CD4-positive, alpha-beta memory T cell (primary cell): ENCODE data around the gene GPR156. TPM values are rescaled to one million over a fixed set of nuclear protein-coding genes. Genes with fewer than 3 reads are reported as not detected.

Experiments
- CTCF ChIA-PET: fragments of 350-600 bp; sonication (Branson Sonifier 250); formaldehyde crosslinking; loops from one replicate; lab custom pipeline; 2021; ENCODE audit warnings: inconsistent platforms; ENCODE audit not compliant: partially characterized antibody; lab: Charles Lee
- POLR2A ChIA-PET: fragments of 350-600 bp; sonication (Branson Sonifier 250); formaldehyde crosslinking; loops from one replicate; lab custom pipeline; 2021; ENCODE audit not compliant: partially characterized antibody; lab: Charles Lee
- DNase-seq, 5 donors: peaks; one replicate each; pipeline versions ENCODE4 v3.0.0 to v3.0.0-alpha.2; 2020 to 2022; ENCODE audit warnings: mixed read lengths in 1 of 5
- H3K27ac ChIP-seq: one replicate; pipeline ENCODE4 v1.7.0; 2013; ENCODE audit warnings: low read depth, low read length
- H3K27me3 ChIP-seq: 2 replicates; pipeline ENCODE4 v1.7.0; 2013; ENCODE audit warnings: mild to moderate bottlenecking, low read length, moderate library complexity; ENCODE audit not compliant: insufficient read depth
- H3K36me3 ChIP-seq: 2 replicates; pipeline ENCODE4 v1.7.0; 2013; ENCODE audit warnings: mild to moderate bottlenecking, low read length, moderate library complexity; ENCODE audit not compliant: insufficient read depth
- H3K4me1 ChIP-seq: 2 replicates; pipeline ENCODE4 v1.7.0; 2013; ENCODE audit warnings: mild to moderate bottlenecking, low read length, moderate library complexity; ENCODE audit not compliant: insufficient read depth
- H3K4me3 ChIP-seq, 2 donors: one replicate each; pipeline ENCODE4 v1.7.0; 2013; ENCODE audit warnings: low read length in 2 of 2, mild to moderate bottlenecking in 1 of 2
- H3K9me3 ChIP-seq, 2 donors: one replicate each; pipeline ENCODE4 v1.7.0; 2013; ENCODE audit warnings: low read length in 2 of 2, control low read depth in 1 of 2; ENCODE audit not compliant: control insufficient read depth in 1 of 2
- H3K27ac Mint-ChIP-seq, 7 donors: one replicate each; pipeline ENCODE4 v1.8.0; 2020 to 2021; ENCODE audit warnings: mixed read lengths in 7 of 7, mild to moderate bottlenecking in 6 of 7, inconsistent platforms in 3 of 7, moderate library complexity in 3 of 7
- H3K27me3 Mint-ChIP-seq, 2 donors: one replicate each; pipeline ENCODE4 v1.8.0; 2020 to 2021; ENCODE audit warnings: mixed read lengths in 2 of 2
- H3K36me3 Mint-ChIP-seq, 2 donors: one replicate each; pipeline ENCODE4 v1.8.0; 2020 to 2021; ENCODE audit warnings: mixed read lengths in 2 of 2, inconsistent platforms in 1 of 2, mild to moderate bottlenecking in 1 of 2
- H3K4me1 Mint-ChIP-seq, 4 donors: one replicate each; pipeline ENCODE4 v1.8.0; 2020 to 2021; ENCODE audit warnings: mixed read lengths in 4 of 4, mild to moderate bottlenecking in 1 of 4
- H3K4me3 Mint-ChIP-seq, 8 donors: one replicate each; pipeline ENCODE4 v1.8.0; 2020 to 2021; ENCODE audit warnings: mixed read lengths in 8 of 8, mild to moderate bottlenecking in 7 of 8, moderate library complexity in 6 of 8, inconsistent platforms in 3 of 8
- H3K9me3 Mint-ChIP-seq, 8 donors: one replicate each; pipeline ENCODE4 v1.8.0; 2020 to 2021; ENCODE audit warnings: mixed read lengths in 8 of 8, mild to moderate bottlenecking in 5 of 8, inconsistent platforms in 3 of 8, moderate library complexity in 1 of 8
- intact Hi-C: fragments of 100-400 bp; cut with micrococcal nuclease; formaldehyde crosslinking; loops from one replicate; pipeline ENCODE4 v1.15.1; 2023
- polyA plus RNA-seq, 2 donors: library from polyadenylated mRNA; unstranded; fragments of 300-500 nt; fragmentation: Illumina TruSeq; gene quantifications; one replicate each; pipeline ENCODE4 v1.2.3, GENCODE V29; 2021
- total RNA-seq, 2 experiments: library from RNA; stranded (reverse); gene quantifications; one replicate each; pipeline ENCODE4 v1.2.3, GENCODE V29; 2021

GPR156 gene
- total and polyA plus RNA-seq, 4 experiments from 2014 or later, result not detected

GRCh38 chr3:120200493-120201235 is 84.4 kb downstream of the GPR156 start:
- intact Hi-C loops, result no loop called here
- no peaks in the 10 kb centered on the region for H3K27me3 Mint-ChIP-seq
- H3K27ac Mint-ChIP-seq, result no peak overlapping the region
- no peaks in the 10 kb centered on the region for H3K9me3 Mint-ChIP-seq
- no peak overlapping the region for H3K27ac ChIP-seq
- no peaks in the 10 kb centered on the region for H3K4me1 Mint-ChIP-seq
- no peaks in the 10 kb centered on the region for H3K9me3 ChIP-seq
- no peaks in the 10 kb centered on the region for H3K36me3 ChIP-seq
- no peak overlapping the region for H3K4me3 Mint-ChIP-seq
- ChIA-PET CTCF (no interaction called here), POLR2A (no interaction called here)
- H3K4me1 ChIP-seq, result no peaks in the 10 kb centered on the region
- H3K27me3 ChIP-seq, result no peaks in the 10 kb centered on the region
- H3K36me3 Mint-ChIP-seq, result no peaks in the 10 kb centered on the region
- H3K4me3 ChIP-seq, result no peak overlapping the region
- DNase-seq, result no peak

DNA sequence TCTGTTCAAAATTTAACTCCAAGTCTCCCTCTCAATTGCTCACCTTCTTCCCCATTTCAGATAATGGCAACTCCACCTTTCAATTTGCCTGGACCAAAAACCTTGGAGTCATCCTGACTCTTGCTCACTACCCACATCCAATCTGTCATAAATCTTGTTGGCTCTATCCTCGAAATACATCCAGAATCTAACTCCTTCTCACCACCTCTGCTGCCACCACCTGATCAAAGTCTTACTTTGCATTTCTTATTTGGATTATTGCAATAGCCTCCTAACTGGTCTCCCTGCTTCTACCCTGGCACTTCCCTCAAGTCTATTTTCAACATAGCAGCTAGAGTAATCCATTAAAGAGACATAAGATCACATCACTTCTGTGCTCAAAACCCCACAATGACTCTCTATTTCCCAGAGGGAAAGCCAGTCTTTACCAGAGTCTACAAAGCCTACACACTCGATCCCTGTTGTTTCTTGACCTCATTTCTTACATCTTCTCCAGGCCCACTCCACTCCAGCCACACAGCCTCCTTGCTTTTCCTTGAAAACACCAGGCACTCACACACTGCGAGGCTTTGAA is 86.6 kb downstream of the GPR156 start:
- Histone ChIP-seq H3K27ac (no peak overlapping the region), H3K9me3 (no peaks in the 10 kb centered on the region), H3K36me3 (no peaks in the 10 kb centered on the region), H3K4me1 (no peaks in the 10 kb centered on the region), H3K27me3 (no peaks in the 10 kb centered on the region), H3K4me3 (no peak overlapping the region)
- peak in 1 of 5 donors; percentile 6 for DNase-seq
- no peak overlapping the region for H3K27ac Mint-ChIP-seq
- intact Hi-C loops, result loop anchor here (1.0 kb wide), 1 partner anchor 306 kb away; no protein-coding TSS in a partner anchor
- no peaks in the 10 kb centered on the region for H3K27me3 Mint-ChIP-seq
- POLR2A ChIA-PET, result interaction anchor here (1.3 kb wide), 1 partner anchor 51 kb away, joined by 3 read pairs; no protein-coding TSS in a partner anchor
- CTCF ChIA-PET, result interaction anchor here (3.1 kb wide), 1 partner anchor 306 kb away, joined by 21 read pairs; no protein-coding TSS in a partner anchor
- H3K4me3 Mint-ChIP-seq, result no peak overlapping the region
- no peaks in the 10 kb centered on the region for H3K4me1 Mint-ChIP-seq
- no peaks in the 10 kb centered on the region for H3K36me3 Mint-ChIP-seq
- no peaks in the 10 kb centered on the region for H3K9me3 Mint-ChIP-seq

DNA sequence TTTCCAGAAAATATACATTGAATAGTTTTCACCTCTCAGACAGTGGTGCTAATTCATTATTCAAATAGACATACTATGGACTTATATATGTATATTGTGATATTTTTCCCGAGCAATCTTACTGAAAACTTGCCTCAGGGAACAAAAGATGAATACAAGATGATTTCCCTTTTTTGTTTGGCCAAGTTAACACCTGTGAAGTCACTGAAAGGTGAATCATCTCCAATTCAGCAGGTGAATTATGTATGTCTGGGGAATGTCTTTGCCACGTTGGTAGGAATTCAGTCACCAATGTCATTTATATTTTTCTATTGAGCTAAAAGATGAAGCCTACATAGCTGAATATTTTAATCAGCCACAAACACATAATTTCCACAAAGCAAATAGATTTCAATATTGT is 88.2 kb downstream of the GPR156 start:
- H3K4me3 ChIP-seq, result no peak overlapping the region
- no peaks in the 10 kb centered on the region for H3K4me1 ChIP-seq
- no peaks in the 10 kb centered on the region for H3K36me3 ChIP-seq
- Mint-ChIP-seq H3K27me3 (no peaks in the 10 kb centered on the region), H3K9me3 (no peaks in the 10 kb centered on the region), H3K27ac (no peak overlapping the region), H3K4me3 (no peak overlapping the region), H3K36me3 (no peaks in the 10 kb centered on the region), H3K4me1 (no peaks in the 10 kb centered on the region)
- intact Hi-C loops, result no loop called here
- H3K27me3 ChIP-seq, result no peaks in the 10 kb centered on the region
- no peak for DNase-seq
- ChIA-PET CTCF (interaction anchor here (0.7 to 3.1 kb wide), 3 partner anchors 13 to 305 kb away, joined by 3 to 21 read pairs (median 3); no protein-coding TSS in a partner anchor), POLR2A (no interaction called here)
- no peaks in the 10 kb centered on the region for H3K9me3 ChIP-seq
- no peak overlapping the region for H3K27ac ChIP-seq

DNA sequence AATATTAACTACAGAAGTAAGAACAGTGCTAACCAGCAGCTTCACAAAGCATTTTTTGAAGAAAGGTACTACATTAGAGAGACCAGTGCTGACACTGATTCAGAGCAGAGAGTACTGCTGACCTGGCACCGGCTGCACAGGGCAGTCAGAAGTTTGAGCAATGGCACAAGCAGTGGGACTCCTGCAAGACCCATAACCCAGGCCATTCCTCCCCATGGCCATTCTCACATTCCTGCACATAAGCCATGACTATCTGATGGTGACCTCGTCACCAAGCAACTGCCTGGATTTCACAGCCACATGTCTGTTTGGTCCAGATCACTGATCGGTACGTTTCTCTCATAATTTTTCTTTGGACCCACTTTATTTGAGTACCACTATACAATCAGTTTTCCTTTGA is 88.7 kb downstream of the GPR156 start:
- intact Hi-C loops, result no loop called here
- H3K36me3 Mint-ChIP-seq, result no peaks in the 10 kb centered on the region
- ChIA-PET POLR2A (no interaction called here), CTCF (interaction anchor here (0.7 to 3.1 kb wide), 2 partner anchors 304 kb away, joined by 4 to 21 read pairs; no protein-coding TSS in a partner anchor)
- no peaks in the 10 kb centered on the region for H3K9me3 ChIP-seq
- H3K36me3 ChIP-seq, result no peaks in the 10 kb centered on the region
- no peak overlapping the region for H3K27ac Mint-ChIP-seq
- no peak overlapping the region for H3K4me3 Mint-ChIP-seq
- H3K9me3 Mint-ChIP-seq, result peaks cover 0 to 2% (median 0%) of the 10 kb centered on the region in 8 donors
- no peak overlapping the region for H3K27ac ChIP-seq
- H3K27me3 ChIP-seq, result no peaks in the 10 kb centered on the region
- H3K4me3 ChIP-seq, result no peak overlapping the region
- no peaks in the 10 kb centered on the region for H3K4me1 ChIP-seq
- H3K4me1 Mint-ChIP-seq, result no peaks in the 10 kb centered on the region
- no peak for DNase-seq
- H3K27me3 Mint-ChIP-seq, result no peaks in the 10 kb centered on the region

DNA sequence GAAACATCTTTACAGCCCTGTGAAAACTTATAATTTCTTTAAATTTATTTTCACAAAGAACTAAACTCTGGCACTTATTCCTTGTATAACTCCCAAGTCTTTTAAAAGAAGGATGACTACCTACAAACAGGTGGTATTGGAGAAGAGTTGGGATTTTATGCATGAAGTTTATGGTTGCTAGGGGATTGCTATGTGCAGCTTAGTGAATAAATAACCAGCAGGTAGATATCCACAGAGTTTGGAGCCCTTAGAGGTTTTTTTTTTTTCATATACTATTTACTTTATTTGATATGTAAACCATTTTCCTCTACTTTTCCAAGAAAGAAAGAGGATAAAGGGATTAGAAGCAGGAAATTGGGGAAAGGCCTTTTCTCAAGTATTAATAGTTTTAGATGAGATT is 91.5 kb downstream of the GPR156 start:
- no peak overlapping the region for H3K27ac ChIP-seq
- DNase-seq, result no peak
- H3K36me3 ChIP-seq, result no peaks in the 10 kb centered on the region
- H3K4me3 ChIP-seq, result no peak overlapping the region
- H3K27me3 Mint-ChIP-seq, result no peaks in the 10 kb centered on the region
- ChIA-PET CTCF (interaction anchor here (0.8 to 1.4 kb wide), 2 partner anchors 19 to 223 kb away, joined by 3 to 5 read pairs; no protein-coding TSS in a partner anchor), POLR2A (no interaction called here)
- no peak overlapping the region for H3K27ac Mint-ChIP-seq
- H3K9me3 Mint-ChIP-seq, result peaks cover 0 to 2% (median 0%) of the 10 kb centered on the region in 8 donors
- H3K9me3 ChIP-seq, result no peaks in the 10 kb centered on the region
- H3K27me3 ChIP-seq, result no peaks in the 10 kb centered on the region
- no peak overlapping the region for H3K4me3 Mint-ChIP-seq
- no peaks in the 10 kb centered on the region for H3K4me1 Mint-ChIP-seq
- no peaks in the 10 kb centered on the region for H3K4me1 ChIP-seq
- H3K36me3 Mint-ChIP-seq, result no peaks in the 10 kb centered on the region
- intact Hi-C loops, result no loop called here

DNA sequence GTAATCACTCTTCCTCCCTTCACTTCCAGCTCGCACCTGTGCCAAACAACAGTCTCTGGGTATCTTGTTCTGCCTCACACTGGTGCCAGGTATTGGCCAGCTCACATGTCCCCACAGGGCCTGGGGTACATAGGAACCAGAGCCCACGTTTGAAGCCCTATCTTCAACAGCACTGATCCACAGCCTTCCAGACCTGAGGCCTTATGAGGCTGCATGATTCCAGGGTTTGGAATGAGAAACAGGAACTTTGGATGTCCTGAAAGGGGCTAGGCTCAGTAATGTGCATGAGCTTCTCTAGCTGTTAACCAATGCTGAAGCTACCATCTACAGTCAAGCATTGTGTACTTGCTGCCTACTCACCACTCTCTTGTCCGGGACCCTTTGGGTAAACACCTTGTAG is 92.4 kb downstream of the GPR156 start:
- ChIA-PET POLR2A (no interaction called here), CTCF (interaction anchor here (0.8 to 1.4 kb wide), 3 partner anchors 9 to 224 kb away, joined by 3 to 5 read pairs (median 3); no protein-coding TSS in a partner anchor)
- peaks cover 0 to 2% (median 0%) of the 10 kb centered on the region in 8 donors for H3K9me3 Mint-ChIP-seq
- Histone ChIP-seq H3K27ac (no peak overlapping the region), H3K4me3 (no peak overlapping the region), H3K36me3 (no peaks in the 10 kb centered on the region), H3K9me3 (no peaks in the 10 kb centered on the region), H3K27me3 (no peaks in the 10 kb centered on the region), H3K4me1 (no peaks in the 10 kb centered on the region)
- DNase-seq, result no peak
- no peak overlapping the region for H3K27ac Mint-ChIP-seq
- no peaks in the 10 kb centered on the region for H3K27me3 Mint-ChIP-seq
- H3K36me3 Mint-ChIP-seq, result no peaks in the 10 kb centered on the region
- intact Hi-C loops, result no loop called here
- no peaks in the 10 kb centered on the region for H3K4me1 Mint-ChIP-seq
- H3K4me3 Mint-ChIP-seq, result no peak overlapping the region

DNA sequence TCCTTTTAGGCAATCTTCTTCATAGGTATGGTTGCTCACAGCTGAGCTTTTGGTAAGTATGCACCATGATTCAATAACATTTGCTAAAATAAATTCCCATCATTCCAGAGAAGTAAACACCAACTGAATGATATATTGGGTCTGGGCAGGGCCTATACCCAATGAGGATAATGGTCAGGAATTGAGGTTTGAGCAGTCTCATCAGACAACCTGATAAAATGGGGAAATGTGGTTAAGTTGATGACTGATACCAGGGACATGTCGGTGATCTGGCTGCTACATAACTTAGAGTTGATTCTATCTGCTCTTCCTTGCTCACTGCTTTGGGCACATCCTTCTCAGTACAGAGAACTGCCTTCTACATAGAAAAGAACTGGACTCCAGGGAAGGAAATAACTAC is 92.9 kb downstream of the GPR156 start:
- ChIA-PET POLR2A (no interaction called here), CTCF (interaction anchor here (0.9 to 1.4 kb wide), 2 partner anchors 8 to 18 kb away, joined by 3 to 5 read pairs; no protein-coding TSS in a partner anchor)
- Mint-ChIP-seq H3K27ac (no peak overlapping the region), H3K36me3 (no peaks in the 10 kb centered on the region), H3K27me3 (no peaks in the 10 kb centered on the region), H3K9me3 (peaks cover 0 to 2% (median 0%) of the 10 kb centered on the region in 8 donors), H3K4me1 (no peaks in the 10 kb centered on the region), H3K4me3 (no peak overlapping the region)
- Histone ChIP-seq H3K4me3 (no peak overlapping the region), H3K27ac (no peak overlapping the region), H3K27me3 (no peaks in the 10 kb centered on the region), H3K4me1 (no peaks in the 10 kb centered on the region), H3K36me3 (no peaks in the 10 kb centered on the region), H3K9me3 (no peaks in the 10 kb centered on the region)
- no peak for DNase-seq
- intact Hi-C loops, result no loop called here
